ENCODE results near the gene RUNDC3A. TPM values are rescaled to one million over a fixed set of nuclear protein-coding genes. Genes with fewer than 3 reads are reported as not detected.

RUNDC3A gene
- total and polyA plus RNA-seq, 2 of the 8 experiments (the other 6 are each of a cell fraction or from before 2014, with no cell fraction given), result 6.4 to 13.8 TPM

- no peak for TF ChIP-seq ATF2 (IDR thresholded peaks at IDR 0.05; ENCODE audit: low read length)
- TF ChIP-seq TAF7 (optimal IDR thresholded peaks at IDR 0.05; ENCODE audit: borderline replicate concordance, low read depth, low read length), result no peak
- TF ChIP-seq RNF2 (IDR thresholded peaks at IDR 0.05; ENCODE audit: borderline replicate concordance, low read depth, low read length, missing control alignments, poor library complexity, severe bottlenecking), result no peak
- TF ChIP-seq JUND (IDR thresholded peaks at IDR 0.05; ENCODE audit: low read length), result no peak
Observed at GRCh38 chr17:44335564-44335963, 27.2 kb downstream of the RUNDC3A start (continued).
